Stimulated activated CD8-positive, alpha-beta memory T cell treated with anti-CD3 and anti-CD28 coated beads, Interleukin-12 subunit alpha, Interleukin-12 subunit beta, amount 100 ng/mL, for 24 hours (primary cell): ENCODE measurements around the gene RAVER2.

Experiments
- DNase-seq: peaks from one replicate; pipeline ENCODE4 v3.0.0-alpha.2; 2020; ENCODE audit errors: extremely low read depth

The RAVER2 gene

GRCh38 chr1:64844609-64845008, 99.7 kb downstream of the RAVER2 start:
- no peak for DNase-seq

- no peak for DNase-seq
These were observed 101.1 kb downstream of the RAVER2 start for GRCh38 chr1:64845831-64846425.

GRCh38 chr1:64846573-64847430, 101.9 kb downstream of the RAVER2 start:
- DNase-seq = no peak

DNA sequence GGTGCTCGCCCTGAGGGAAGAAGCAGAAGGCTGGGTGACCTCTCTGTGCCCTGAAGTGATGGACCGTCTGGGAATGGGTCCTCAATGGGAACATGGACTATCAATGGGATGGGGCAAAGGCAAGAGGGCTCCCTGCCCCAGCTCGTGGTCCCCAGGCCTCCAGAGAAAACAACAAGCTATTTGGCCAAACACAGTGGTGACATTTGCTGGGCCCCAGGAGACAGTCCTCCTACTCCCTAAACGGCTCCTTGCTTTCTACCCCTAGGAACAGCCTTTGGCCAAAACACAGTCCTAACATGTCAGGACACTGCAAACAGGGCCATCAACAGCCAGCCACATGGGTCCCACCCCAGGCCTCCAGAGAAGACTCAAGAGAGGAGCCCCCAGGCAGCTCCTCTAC, 102.8 kb downstream of the RAVER2 start:
- no peak for DNase-seq

DNA sequence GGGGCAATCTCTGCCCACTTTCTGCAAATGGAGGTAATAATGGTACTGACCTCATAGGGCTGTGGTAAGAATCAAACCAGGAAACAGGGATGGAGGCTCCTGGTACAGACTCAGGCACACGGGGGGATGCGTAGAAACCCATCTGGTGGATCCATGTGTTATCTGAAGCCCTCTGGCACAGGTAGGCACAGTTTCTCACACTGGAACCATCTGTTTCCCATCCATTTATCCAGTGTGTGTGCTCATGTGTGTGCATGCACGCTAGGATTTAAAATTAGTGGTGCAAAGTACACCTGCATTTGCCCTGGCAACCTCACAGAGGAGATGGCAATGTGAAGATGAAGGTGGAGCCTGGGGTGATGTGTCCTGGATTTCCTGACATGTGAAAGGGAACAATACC, 103.3 kb downstream of the RAVER2 start:
- DNase-seq = no peak

GRCh38 chr1:64848803-64849202, 103.9 kb downstream of the RAVER2 start:
- no peak for DNase-seq

GRCh38 chr1:64849942-64850341, 105.1 kb downstream of the RAVER2 start:
- DNase-seq = no peak

- no peak for DNase-seq
These were observed 106.0 kb downstream of the RAVER2 start for GRCh38 chr1:64850846-64851245.

- no peak for DNase-seq
These were observed 106.8 kb downstream of the RAVER2 start for GRCh38 chr1:64851664-64852063.

DNA sequence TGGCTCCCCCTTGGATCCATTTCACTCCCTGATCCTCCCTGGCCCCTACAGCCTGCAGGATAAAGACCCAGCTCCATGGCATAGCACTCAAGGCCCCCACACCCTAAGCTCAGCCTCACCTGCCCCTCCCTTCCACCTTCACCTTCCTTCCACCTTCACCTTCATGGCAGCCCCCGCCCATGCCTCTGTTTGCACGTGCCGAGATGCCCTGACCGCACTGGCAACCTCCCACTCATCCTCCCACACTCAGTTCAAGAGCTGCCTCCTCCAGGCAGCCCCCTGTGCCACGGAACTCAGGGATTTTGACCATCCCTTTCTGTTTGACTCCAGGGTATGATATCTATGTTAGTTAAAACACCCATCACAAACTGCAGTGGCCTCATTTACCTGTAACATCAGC, 109.8 kb downstream of the RAVER2 start:
- DNase-seq = no peak

GRCh38 chr1:64855557-64855956, 110.7 kb downstream of the RAVER2 start:
- no peak for DNase-seq

DNA sequence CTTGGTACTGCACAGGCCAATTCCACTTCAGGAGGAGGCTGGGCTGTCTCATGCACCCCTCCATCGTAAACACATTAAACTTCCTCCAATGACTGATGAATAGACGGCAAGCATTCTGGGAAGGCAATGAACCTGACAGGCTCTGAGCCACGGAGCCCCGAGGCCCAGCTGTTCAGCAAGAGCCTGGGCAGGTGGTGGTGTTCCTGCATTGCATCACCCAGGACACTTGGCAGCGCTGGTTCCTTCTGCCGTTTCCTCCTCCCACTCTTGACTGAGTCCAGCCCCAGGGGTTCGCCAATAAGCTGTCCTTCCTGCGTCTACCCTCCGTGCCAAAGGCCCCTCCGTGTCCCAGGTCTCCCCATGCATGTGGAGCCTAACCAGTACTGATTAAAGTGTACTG, 111.7 kb downstream of the RAVER2 start:
- no peak for DNase-seq

GRCh38 chr1:64857347-64857746, 112.5 kb downstream of the RAVER2 start:
- no peak for DNase-seq

DNA sequence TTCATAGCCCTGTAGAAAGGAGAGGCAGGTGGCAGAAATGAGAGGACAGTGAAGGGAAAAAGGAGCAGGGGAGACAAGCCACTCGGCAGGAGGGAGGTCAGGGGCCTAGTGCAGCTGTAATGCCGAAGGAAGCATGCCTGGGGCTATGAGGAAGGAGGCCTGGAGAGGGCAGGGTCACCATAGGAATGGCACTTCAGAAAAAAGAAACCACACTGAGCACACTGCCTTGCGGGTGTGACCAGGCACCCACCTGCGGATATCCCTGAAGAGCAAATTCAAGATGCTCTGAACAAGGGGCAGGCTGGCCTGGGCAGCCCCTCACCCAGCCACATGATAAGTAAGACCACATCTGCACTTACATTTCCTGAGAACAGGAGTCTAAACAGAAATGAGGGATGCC, 116.7 kb downstream of the RAVER2 start:
- no peak for DNase-seq

DNA sequence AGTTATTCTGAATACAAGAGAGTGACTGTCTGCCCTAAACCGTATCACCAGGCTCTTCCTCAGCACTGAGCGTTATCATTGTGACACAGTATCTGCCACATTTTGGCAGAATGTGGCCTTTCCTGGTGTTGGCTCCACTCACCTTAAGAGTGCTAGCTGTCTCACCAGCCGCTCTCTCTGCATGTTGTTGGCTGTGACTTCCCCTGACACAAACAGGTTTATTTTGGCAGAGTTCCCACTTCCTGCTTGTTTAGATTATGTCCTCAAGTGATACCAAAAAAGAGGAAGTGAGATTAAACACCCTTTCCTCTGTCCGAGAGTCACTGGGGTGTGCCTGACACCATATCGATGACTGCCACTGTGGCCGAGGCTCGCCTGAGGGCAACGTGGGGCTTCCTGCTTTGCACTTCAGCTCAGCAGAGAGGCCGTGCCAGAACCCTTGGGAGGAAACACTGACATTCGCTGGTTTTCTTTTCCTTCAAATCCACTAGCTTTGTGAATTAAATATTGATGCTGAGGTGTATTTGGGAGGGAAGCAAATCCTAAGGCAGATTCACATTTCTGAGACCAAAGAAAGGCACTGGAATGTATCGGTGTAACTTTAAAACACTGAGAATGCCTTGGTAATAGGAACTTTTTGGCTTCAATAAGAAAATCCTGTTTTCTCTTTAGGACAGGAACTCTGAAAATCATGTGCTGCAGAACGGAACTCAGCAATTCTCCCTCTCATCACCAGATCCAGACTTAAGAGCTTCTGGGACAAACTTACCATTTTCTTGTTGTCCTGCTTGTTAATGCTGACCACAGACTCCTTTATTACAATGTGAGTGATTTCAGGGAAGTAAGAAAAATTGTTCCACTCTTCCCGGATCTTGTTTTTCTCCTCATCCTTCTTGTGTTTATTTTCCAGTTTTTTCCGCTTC, 119.4 kb downstream of the RAVER2 start:
- peak; percentile 1 for DNase-seq

DNA sequence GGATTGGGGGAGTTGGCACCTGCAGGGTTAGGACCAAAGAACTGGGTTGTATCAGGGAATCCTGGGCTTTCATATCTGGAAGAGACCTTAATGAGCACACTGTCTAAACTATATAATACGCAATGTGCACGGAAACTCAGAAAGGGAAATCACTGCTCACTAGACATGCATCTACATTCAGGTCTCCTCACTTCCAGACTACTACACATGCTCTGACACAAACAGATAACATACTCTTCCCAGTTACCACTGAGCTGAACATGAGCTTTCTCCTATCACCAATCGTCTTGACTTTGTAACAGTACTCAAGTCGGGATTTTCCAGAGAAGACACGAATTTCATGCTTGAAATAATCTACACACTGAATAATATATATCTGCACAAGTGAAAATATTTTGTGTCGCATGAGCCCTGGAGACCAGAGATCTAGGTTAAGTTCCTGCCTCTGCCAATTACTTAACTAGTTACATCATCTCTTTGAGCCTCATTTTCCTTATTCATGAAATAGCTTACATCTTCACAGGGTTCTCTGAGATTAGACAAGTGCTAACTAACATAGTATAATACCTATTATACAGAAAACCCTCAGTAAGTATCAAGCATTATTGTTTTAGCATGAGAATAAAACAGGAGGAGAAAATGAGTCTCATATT, 120.4 kb downstream of the RAVER2 start:
- DNase-seq = no peak

DNA sequence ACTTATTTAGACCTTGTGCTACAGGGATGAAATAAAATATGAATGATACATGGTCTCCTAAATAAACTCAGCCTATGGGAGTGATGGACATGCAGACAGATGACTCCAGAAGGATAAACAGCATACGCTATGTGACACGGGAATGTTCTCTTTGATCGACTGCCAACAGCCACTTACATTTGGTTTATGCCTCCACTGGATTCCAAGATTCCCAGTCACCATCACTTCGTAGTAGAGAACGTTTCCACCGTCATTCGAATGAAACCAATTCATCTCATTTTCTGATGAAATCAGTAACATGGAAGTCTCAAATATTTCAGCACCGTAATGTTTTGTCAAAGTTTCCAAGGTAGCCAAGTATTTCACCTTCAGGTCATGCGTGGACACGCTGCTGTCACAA, 121.8 kb downstream of the RAVER2 start:
- no peak for DNase-seq

DNA sequence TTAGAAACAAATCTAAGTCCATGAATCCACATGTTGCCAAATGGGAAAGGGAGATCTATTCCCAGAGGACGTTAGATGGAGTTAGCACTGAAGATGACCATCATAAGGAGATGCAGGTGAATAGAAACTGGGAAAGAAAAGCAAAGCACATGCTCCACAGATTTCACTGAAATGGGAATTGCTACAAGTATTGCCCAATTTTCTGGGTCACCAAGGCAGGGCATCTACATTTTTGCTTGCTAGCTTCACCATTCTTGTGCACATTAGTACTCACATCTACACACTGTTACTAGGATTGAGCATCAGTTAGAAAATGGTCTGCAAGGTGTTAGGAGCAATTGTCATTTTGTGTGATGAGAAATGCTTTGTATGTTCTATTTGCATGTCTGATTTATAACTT, 122.4 kb downstream of the RAVER2 start:
- DNase-seq = no peak

DNA sequence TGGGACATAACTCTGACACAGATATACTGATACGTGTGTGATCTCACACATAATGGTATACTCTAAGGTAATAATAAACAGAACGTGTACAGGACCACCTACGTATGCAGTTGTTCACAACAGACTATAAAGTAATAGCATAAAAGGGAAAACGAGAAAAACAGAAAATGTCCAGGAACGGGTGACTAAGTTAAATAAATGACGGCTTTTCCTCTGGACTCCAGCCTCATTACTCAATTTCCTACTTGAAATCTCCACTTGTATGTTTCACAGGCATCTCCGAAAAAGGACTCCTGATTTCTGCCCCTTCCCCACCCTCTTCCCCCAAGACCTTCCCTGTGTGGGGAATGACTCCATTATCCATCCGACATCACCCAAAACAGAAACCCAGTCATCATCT, 126.4 kb downstream of the RAVER2 start:
- DNase-seq = no peak

DNA sequence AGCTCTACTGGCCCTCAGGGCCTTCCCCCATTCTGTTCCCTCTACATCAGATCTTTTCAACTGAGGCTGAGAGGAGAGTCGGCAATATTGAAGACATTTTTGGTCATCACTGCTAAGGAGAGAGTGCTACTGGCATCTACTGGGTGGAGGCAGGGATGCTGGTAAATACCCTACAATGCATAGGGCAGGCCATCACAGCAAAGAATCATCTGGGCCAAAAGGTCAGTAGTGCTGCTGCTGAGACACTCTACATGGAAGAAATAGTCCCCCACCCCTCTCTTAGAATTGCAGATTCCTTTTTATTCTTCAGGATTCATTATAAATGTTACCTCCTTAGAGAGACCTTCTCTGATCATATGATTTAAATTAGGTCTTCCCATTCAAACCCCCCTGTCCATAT, 127.2 kb downstream of the RAVER2 start:
- DNase-seq = no peak

GRCh38 chr1:64873576-64873975, 128.7 kb downstream of the RAVER2 start:
- no peak for DNase-seq

GRCh38 chr1:64874666-64875065, 129.8 kb downstream of the RAVER2 start:
- no peak for DNase-seq
